ENCODE results near the gene LFNG.

LFNG gene

DNA sequence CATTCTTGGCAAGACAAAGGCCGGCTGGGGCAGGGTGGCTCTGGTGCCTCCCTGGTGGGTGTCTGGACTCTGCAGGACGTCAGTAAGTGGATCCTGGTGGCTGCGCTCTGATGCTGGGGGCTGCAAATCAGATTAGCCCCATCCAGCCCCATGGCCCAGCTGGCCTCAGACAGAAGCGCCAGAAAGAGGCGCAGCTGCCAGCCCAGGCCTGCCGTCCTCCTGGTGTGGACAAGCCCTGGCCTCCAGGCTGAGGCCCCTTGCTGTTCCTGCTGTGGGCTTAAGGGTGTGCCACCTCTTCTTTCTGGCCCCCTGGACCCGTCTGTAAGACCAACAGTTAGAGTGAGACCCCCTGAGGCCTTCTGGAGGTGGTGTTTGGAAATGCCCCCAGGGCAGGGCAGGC lies 5.9 kb upstream of the LFNG start:
- H3K4me1 ChIP-seq (ENCODE audit: insufficient read depth, low read length): peaks cover 19% of the 10 kb centered on the region; the same call in 1 of the 2 replicates

DNA sequence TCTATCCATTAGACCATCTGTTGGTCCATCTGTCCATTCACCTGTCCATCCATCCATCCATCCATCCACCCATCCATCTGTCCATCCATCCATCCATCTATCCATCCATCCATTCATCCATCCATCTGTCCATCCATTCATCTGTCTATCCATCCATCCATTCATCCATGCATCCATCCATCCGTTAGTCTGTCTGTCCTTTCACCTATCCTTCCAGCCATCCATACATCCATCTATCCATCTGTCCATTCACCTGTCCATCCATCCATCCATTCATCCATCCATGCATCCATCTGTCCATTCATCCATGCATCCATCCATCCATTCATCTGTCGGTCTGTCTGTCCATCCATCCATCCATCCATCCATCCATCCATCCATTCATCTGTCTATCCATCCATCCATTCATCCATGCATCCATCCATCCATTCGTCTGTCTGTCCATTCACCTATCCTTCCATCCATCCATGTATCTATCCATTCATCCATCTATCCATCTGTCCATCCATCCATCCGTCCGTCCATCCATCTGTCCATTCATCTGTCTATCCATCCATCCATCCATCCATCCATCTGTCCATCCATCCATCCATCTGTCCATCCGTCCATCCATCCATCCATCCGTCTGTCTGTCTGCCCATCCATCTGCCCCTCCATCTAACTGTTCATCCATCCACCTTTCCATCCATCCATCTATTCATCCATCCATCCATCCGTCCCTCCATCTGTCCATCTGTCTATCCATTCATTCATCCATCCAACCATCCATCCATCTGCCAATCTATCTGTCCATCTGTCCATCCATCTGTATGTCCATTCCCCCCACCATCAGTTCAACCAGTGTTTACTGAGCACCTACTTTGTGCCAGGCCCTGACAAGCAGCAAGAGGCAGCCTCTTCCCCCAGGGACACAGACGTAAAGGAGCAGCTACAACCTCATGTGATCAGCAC lies 4.8 kb upstream of the LFNG start:
- Histone ChIP-seq H3K9ac (ENCODE audit: low read depth, low read length) (no peak overlapping the region), H3K9me3 (ENCODE audit: insufficient read depth, low read depth, low read length) (no peaks in the 10 kb centered on the region), H3K4me1 (ENCODE audit: insufficient read depth, low read length) (peaks cover 19% of the 10 kb centered on the region; the same call in 1 of the 2 replicates), H3K36me3 (ENCODE audit: insufficient read depth, low read depth, low read length) (no peaks in the 10 kb centered on the region), H3K27ac (ENCODE audit: low read length) (no peak overlapping the region), H3K27me3 (ENCODE audit: insufficient read depth, low read length) (peaks cover 30% of the 10 kb centered on the region), H3K4me3 (ENCODE audit: low read length) (no peak overlapping the region)

More for the DNA sequence above, 5.9 kb upstream of the LFNG start:
- Histone ChIP-seq H3K9ac (ENCODE audit: low read depth, low read length) (no peak overlapping the region), H3K27ac (ENCODE audit: low read length) (no peak overlapping the region), H3K36me3 (ENCODE audit: insufficient read depth, low read depth, low read length) (no peaks in the 10 kb centered on the region), H3K9me3 (ENCODE audit: insufficient read depth, low read depth, low read length) (no peaks in the 10 kb centered on the region), H3K27me3 (ENCODE audit: insufficient read depth, low read length) (peaks cover 24% of the 10 kb centered on the region), H3K4me3 (ENCODE audit: low read length) (no peak overlapping the region)

DNA sequence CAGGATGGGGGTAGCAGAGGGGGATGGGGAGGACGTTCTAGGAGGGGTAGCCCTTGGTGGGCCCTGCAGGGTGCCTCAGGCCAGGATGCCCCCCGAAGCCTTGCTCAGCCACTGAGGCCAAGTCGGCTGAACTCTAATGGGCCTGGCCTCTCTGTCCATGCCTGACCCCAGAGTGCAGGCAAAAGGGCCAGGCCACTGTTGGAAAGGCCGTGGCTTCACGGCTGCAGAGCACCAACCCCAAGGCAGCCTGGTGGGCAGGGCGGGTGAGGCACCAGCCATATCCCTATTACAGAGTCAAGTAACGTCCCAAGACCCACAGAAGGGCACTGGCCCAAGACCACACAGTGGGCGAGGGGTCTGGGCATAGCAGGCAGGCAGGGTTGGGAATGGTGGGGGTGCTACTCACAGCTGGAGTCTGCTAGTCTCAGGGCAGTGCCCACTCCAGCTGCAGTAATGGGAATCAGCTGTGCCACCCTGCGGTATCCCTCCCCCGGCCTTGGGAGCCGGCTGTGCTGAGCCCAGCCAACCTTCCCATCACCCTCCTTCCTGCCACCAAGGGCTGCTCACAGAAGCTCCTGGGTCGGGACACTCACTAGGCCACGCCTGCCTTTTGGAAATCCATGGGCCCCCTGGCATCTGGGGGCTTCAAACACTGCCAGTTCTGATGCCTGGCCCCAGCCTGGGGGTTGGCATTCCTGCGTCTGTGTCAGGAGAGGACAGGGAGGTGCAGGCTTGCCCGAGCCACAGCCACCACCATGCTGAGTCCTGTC lies 4.0 kb upstream of the LFNG start:
- peaks cover 35% of the 10 kb centered on the region for H3K27me3 ChIP-seq (ENCODE audit: insufficient read depth, low read length)
- no peaks in the 10 kb centered on the region for H3K9me3 ChIP-seq (ENCODE audit: insufficient read depth, low read depth, low read length)
- no peaks in the 10 kb centered on the region for H3K36me3 ChIP-seq (ENCODE audit: insufficient read depth, low read depth, low read length)
- H3K4me1 ChIP-seq (ENCODE audit: insufficient read depth, low read length): peaks cover 20% of the 10 kb centered on the region; the same call in 1 of the 2 replicates
- H3K27ac ChIP-seq (ENCODE audit: low read length): no peak overlapping the region
- no peak overlapping the region for H3K4me3 ChIP-seq (ENCODE audit: low read length)
- H3K9ac ChIP-seq (ENCODE audit: low read depth, low read length): no peak overlapping the region

DNA sequence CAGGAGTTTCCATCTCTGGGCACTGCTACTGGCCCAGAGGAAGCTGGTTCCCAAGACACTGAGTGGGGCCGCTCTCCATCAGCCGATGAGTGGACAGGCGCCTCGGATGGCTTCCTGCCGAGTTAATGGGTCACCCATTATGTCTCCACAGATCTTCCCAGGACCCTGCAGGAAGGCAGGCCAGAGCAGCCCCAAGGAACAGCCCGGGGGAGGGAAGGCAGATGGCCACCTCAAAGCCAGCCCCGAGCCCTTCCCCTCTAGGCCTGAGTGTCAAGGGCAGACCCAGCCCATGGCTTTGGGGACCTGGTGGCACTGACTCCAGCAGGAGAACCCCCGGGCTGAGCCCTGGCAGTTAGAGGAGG lies 3.4 kb upstream of the LFNG start:
- Histone ChIP-seq H3K27ac (ENCODE audit: low read length) (no peak overlapping the region), H3K4me3 (ENCODE audit: low read length) (no peak overlapping the region), H3K9ac (ENCODE audit: low read depth, low read length) (no peak overlapping the region), H3K4me1 (ENCODE audit: insufficient read depth, low read length) (peaks cover 21% of the 10 kb centered on the region; the same call in 1 of the 2 replicates), H3K27me3 (ENCODE audit: insufficient read depth, low read length) (peaks cover 41% of the 10 kb centered on the region), H3K9me3 (ENCODE audit: insufficient read depth, low read depth, low read length) (no peaks in the 10 kb centered on the region), H3K36me3 (ENCODE audit: insufficient read depth, low read depth, low read length) (no peaks in the 10 kb centered on the region)

DNA sequence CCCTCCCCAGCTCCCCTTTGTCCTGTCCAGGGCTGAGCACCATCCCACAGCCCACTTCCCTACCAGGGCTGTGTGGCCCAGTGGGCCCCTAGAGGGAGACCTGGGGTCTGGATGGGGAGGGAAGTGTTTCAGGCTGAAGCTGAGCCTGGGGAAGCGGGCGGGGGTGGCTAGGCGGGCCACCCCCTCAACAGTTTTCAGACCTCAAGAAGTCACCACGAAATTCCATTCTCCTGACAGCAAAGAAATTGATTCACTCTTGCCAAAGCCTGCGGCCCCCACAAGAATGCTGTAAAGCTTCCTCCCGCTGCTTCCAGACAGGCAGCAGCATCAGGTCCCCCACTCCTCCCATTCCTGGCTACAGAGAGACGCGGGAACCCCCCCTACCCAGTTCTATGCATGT lies 2.5 kb upstream of the LFNG start:
- H3K27me3 ChIP-seq (ENCODE audit: insufficient read depth, low read length): peaks cover 50% of the 10 kb centered on the region

DNA sequence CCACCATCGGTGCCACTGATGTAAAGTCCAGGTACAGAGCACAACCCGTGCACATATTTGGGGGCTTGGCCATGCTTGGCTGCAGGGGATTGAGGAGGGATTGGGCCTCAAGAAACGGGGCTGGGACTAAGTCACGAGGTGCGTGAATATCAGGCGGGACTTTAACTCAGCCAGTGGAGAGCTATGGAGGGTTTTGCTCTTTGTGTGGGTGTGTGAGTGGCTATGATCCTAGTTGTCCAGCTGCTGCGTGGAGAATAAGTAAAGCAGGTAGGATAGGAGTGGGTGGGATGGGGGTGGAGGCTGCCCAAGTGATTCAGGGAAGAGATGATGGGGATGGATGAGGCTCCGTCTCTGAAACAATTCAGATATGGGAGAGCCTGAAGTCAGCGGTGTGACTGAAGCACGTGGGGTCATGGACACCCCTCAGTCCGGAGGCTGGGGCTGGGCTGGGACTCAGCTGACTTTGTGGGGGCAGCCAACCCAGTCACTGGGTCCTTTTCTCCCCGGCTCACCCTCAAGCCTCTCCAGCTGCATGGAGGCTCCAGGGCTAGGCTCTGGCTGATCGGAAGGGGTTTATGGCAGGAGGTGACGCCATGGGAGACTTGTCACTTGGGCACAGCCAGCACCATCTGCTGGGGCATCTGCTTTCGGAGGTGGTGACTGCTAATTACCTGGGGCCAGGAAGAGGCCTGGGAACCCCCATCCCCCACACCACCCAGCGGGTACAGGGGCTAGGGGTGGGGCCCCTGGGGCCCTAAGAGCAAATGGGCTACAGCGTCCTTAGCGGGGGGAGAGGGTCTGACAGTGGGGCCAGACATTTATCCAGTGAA lies 1.7 kb upstream of the LFNG start:
- Histone ChIP-seq H3K27ac (ENCODE audit: low read length) (no peak overlapping the region), H3K4me1 (ENCODE audit: insufficient read depth, low read length) (peaks cover 32% of the 10 kb centered on the region), H3K27me3 (ENCODE audit: insufficient read depth, low read length) (peaks cover 58% of the 10 kb centered on the region), H3K36me3 (ENCODE audit: insufficient read depth, low read depth, low read length) (no peaks in the 10 kb centered on the region), H3K4me3 (ENCODE audit: low read length) (peak overlapping the region; percentile 70; the same call in 1 of the 2 replicates), H3K9me3 (ENCODE audit: insufficient read depth, low read depth, low read length) (no peaks in the 10 kb centered on the region), H3K9ac (ENCODE audit: low read depth, low read length) (no peak overlapping the region)

More for the DNA sequence above, 2.5 kb upstream of the LFNG start:
- H3K27ac ChIP-seq (ENCODE audit: low read length): no peak overlapping the region
- H3K36me3 ChIP-seq (ENCODE audit: insufficient read depth, low read depth, low read length): no peaks in the 10 kb centered on the region
- no peaks in the 10 kb centered on the region for H3K9me3 ChIP-seq (ENCODE audit: insufficient read depth, low read depth, low read length)
- no peak overlapping the region for H3K4me3 ChIP-seq (ENCODE audit: low read length)
- H3K4me1 ChIP-seq (ENCODE audit: insufficient read depth, low read length): peaks cover 28% of the 10 kb centered on the region; the same call in 1 of the 2 replicates
- H3K9ac ChIP-seq (ENCODE audit: low read depth, low read length): no peak overlapping the region

DNA sequence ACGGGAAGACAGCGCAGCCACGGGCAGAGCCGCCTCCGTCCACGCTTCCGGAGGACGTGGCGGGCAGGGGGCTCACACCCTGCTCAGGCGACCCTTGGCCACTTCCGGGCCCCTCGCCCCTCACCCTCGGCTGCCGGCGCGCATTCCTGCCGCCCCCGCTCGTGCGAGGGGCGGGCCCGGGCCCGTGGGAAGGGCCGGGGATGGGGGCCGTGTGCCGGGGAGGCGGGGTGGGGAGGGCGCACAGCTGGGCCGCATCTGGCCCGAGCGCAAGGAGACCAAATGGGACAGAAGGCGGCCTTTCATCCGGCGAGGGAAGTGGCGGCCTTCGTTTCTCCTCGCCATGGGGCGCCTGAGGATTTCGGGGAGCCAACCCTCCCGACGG lies 846 bp upstream of the LFNG start:
- Histone ChIP-seq H3K27me3 (ENCODE audit: insufficient read depth, low read length) (peaks cover 62% of the 10 kb centered on the region), H3K36me3 (ENCODE audit: insufficient read depth, low read depth, low read length) (no peaks in the 10 kb centered on the region), H3K4me1 (ENCODE audit: insufficient read depth, low read length) (peaks cover 39% of the 10 kb centered on the region), H3K27ac (ENCODE audit: low read length) (no peak overlapping the region), H3K9me3 (ENCODE audit: insufficient read depth, low read depth, low read length) (no peaks in the 10 kb centered on the region), H3K4me3 (ENCODE audit: low read length) (peak overlapping the region; percentile 70), H3K9ac (ENCODE audit: low read depth, low read length) (peak overlapping the region; percentile 37; the same call in 1 of the 2 replicates)

DNA sequence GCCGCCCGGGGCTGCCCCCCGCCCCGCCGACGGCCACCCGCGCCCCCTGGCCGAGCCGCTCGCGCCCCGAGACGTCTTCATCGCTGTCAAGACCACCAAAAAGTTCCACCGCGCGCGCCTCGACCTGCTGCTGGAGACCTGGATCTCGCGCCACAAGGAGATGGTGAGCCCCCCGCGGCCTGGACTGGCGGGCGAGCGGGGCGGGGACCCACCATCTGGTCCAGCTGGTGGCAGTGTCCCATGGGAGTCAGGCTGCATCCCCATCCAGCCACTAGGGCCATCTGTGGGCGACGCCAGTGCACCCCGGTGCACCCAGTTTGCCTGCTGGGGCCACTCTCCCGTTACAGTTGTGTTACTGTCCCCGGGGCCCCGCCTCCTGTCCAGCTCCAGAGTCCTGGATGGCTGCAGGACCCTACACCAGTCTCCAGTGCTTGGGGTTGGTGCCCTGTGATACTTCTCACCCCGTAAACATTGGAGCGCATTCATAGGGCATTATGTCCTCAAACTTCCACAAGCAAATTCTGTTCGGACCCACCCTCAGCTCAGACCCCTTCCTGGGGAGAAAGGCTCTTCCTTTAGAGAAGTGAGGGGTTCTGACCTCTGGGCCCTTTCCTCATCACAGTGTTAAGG lies 672 bp downstream of the LFNG start:
- Histone ChIP-seq H3K36me3 (ENCODE audit: insufficient read depth, low read depth, low read length) (peaks cover under 1% of the 10 kb centered on the region; the same call in 1 of the 2 replicates), H3K9ac (ENCODE audit: low read depth, low read length) (peak overlapping the region; percentile 9; the same call in 1 of the 2 replicates), H3K9me3 (ENCODE audit: insufficient read depth, low read depth, low read length) (no peaks in the 10 kb centered on the region), H3K27me3 (ENCODE audit: insufficient read depth, low read length) (peaks cover 62% of the 10 kb centered on the region), H3K27ac (ENCODE audit: low read length) (no peak overlapping the region), H3K4me3 (ENCODE audit: low read length) (peak overlapping the region; percentile 69), H3K4me1 (ENCODE audit: insufficient read depth, low read length) (peaks cover 43% of the 10 kb centered on the region)

DNA sequence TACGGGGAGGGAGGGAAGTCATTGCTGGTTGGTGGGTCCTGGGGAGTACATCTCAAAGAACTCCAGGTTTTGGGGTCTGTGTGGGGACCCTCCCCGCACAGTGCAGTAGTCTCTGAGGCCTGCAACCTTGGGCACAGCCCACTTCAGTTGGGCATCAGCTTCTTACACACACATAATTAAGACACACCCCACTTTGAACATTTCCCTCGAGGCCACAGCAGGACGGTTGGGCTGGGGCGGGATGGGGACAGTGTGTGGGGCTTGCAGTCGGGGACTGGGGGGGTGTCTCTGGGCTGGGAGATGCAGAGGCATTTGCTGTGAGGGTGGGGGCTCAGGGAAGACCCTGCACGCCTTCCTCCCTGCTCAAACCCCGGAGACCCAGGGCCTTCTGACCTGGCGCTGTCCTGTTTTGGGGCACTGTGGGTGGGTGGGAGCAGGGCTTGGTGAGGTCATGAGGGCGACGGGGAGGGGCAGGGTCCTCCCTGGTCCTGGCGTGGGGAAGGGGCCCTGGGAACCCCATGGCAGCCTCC lies 1.3 kb downstream of the LFNG start:
- H3K36me3 ChIP-seq (ENCODE audit: insufficient read depth, low read depth, low read length): peaks cover 7% of the 10 kb centered on the region; the same call in 1 of the 2 replicates
- H3K4me3 ChIP-seq (ENCODE audit: low read length): peak overlapping the region; percentile 69
- H3K27ac ChIP-seq (ENCODE audit: low read length): no peak overlapping the region
- peaks cover 49% of the 10 kb centered on the region for H3K4me1 ChIP-seq (ENCODE audit: insufficient read depth, low read length)
- no peaks in the 10 kb centered on the region for H3K9me3 ChIP-seq (ENCODE audit: insufficient read depth, low read depth, low read length)
- H3K27me3 ChIP-seq (ENCODE audit: insufficient read depth, low read length): peaks cover 62% of the 10 kb centered on the region
- H3K9ac ChIP-seq (ENCODE audit: low read depth, low read length): peak overlapping the region; percentile 9; the same call in 1 of the 2 replicates

DNA sequence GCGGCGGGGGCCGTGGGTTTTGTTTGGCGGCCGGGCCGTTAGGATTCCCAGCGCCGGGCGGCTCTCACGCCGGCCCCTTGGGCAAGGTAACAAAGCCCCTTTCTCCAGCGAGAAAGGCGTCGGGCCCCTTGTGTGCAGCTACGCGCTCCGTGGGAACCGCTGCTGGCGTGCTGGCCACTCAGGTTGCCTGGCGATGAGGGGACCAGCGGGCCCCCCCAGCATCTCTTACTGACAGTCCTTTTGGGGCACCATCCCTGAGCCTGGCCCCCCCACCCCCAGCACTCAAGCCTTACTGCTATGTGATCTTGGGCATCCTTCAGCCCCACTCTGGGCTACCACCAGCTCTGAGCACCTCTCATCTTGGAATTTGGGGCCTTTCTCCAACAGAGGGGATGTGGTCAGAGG lies 1.8 kb downstream of the LFNG start:
- Histone ChIP-seq H3K27me3 (ENCODE audit: insufficient read depth, low read length) (peaks cover 59% of the 10 kb centered on the region), H3K9me3 (ENCODE audit: insufficient read depth, low read depth, low read length) (no peaks in the 10 kb centered on the region), H3K4me3 (ENCODE audit: low read length) (peak overlapping the region; percentile 54; the same call in 1 of the 2 replicates), H3K36me3 (ENCODE audit: insufficient read depth, low read depth, low read length) (peaks cover 12% of the 10 kb centered on the region; the same call in 1 of the 2 replicates), H3K27ac (ENCODE audit: low read length) (no peak overlapping the region), H3K9ac (ENCODE audit: low read depth, low read length) (peak overlapping the region; percentile 32; the same call in 1 of the 2 replicates), H3K4me1 (ENCODE audit: insufficient read depth, low read length) (peaks cover 54% of the 10 kb centered on the region)
